CD4-positive, alpha-beta T cell treated with Interleukin-6 for 4 hours (primary cell): Measurements from ENCODE around the gene IFRD2.
"Not testable (repeated sequence)": the region's sequence is repeated elsewhere in the genome, so short reads cannot be mapped to it uniquely, and the experiment has no call there.

Experiments used
- DNase-seq: peaks from one replicate; pipeline ENCODE4 v3.0.0-alpha.2; 2020; ENCODE audit warnings: mixed read lengths

The IFRD2 gene

DNA sequence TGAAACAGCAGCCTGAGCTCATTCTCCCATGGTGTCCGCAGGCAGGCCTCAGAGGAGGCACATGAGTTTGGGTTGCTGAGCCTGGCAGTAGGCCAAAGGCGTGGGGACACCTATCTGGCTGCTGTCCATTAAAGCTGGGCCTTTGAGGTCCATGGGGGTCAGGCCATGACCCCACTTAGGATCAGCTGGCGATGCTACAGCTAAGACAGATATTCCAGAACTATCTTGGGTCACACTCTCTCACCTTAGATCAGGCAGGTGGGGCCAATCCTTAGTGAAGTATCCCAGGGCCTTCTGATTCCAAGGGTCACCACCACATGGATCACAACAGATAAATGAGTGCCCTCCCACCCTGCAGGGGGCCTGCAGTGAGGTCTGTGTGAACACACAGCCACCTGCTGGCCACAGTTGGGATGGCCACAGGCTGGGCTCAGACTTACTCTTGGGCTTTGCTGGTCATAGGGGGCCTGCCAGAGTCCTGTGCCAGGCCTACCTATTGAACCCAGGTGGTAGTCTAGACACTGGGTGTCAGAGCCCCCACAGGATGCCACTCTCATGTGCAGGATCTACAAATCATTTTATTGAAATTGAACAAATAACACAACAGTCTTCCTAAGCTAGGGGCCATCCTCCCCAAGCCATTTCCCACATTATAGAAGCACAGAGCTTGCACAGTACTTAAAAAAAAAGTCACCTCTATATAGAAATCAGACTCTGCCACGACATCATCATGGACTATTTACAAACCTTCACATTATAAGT, 32.3 kb upstream of the IFRD2 start:
- DNase-seq = peak; percentile 67

GRCh38 chr3:50323614-50324199, 31.5 kb upstream of the IFRD2 start:
- no peak for DNase-seq

DNA sequence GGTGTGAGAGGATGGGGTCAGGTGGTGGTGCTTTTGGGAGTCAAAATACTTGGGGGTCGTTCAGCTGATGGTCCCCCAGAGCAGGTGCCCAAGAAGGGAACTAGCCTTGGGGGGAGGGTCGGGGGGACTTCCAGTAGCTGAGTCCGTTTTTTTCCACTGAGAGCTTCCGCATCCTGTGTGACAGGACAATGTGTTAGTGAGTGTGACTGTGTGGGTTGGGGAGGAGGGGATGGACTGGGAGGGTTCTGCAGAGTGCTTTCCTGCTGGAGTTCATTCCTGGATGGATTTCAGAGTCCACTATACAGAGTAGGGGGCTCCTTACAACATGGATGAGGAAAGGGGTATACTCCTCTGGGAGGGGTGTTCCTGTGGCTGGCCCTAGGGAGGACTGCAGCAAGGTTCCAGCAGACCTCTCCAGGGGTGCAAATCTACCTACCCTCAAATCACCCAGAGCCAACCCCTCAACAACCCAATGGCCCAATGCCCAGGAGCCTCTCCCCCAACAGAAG, 30.9 kb upstream of the IFRD2 start:
- DNase-seq = no peak

- DNase-seq = no peak
Observed at GRCh38 chr3:50322386-50323091, 30.3 kb upstream of the IFRD2 start, which contains the start of gene HYAL2. Gene HYAL2, minus strand, starts transcription at chr3:50322745. Its CDS starts 2,256 bp downstream, at chr3:50320489.

- no peak for DNase-seq
Observed at GRCh38 chr3:50322115-50322385, 29.8 kb upstream of the IFRD2 start.

DNA sequence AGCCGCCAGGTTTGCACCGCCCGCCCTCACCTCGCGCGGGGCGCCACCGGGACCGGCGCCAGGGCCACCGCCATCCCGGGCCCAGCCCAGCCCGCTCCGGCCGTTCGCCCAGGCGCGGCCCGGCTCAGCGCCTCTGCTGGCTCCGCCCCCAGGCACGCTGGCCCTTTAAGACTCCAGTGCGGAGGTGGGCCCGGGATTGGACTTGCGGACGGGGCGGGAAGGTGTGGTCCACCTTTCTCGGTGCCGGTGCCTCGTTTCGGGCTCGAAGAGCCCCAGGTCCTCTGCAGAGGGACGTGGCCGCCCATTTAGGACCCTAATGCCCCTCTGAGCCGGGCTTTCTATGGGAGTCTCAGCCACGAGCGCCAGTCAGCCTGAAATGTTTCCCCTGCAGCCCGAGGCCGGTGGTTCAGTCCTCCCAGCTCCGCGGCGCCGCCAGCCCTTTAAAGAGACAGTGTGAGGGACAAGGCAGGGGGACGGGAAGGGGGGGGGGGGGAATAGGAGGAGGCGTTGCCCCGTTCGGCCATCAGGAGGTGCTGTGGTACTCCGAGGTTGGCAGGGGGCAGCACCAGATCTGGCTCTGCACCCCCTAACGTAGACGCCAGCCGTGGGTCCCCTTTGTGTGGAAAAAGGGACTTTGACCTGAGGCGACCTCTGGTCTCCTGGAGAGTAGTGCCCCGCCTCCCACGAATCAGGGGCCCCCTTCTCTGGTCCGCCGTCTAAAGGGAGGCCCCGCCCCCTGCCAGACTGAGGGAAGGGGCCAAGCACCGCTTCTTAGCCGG, 29.3 kb upstream of the IFRD2 start:
- peak; percentile 88 for DNase-seq

DNA sequence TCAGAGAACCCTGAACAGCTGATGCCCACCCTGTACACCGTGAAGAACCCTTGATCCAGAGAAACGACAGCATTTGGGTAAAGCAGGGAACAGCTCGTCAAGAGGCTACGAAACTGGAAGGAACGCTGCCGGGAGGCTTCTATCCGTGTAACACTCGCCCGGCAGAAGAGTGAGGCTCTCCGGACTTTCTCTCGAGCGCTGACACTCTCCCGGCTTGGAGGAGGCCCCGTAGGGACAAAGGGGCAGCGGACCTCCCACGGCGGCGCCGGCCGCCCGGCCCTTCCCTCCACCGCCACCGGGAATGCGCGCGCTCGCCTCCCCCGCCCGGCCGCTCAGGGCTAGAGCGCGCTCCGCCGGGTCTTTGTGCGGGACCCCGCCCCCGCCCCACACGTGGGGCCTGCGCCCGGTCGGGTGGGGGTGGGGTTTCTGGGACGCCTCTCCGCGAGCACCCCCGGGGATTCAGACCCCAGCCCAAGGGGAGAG, 28.7 kb upstream of the IFRD2 start:
- DNase-seq = peak; percentile 79

DNA sequence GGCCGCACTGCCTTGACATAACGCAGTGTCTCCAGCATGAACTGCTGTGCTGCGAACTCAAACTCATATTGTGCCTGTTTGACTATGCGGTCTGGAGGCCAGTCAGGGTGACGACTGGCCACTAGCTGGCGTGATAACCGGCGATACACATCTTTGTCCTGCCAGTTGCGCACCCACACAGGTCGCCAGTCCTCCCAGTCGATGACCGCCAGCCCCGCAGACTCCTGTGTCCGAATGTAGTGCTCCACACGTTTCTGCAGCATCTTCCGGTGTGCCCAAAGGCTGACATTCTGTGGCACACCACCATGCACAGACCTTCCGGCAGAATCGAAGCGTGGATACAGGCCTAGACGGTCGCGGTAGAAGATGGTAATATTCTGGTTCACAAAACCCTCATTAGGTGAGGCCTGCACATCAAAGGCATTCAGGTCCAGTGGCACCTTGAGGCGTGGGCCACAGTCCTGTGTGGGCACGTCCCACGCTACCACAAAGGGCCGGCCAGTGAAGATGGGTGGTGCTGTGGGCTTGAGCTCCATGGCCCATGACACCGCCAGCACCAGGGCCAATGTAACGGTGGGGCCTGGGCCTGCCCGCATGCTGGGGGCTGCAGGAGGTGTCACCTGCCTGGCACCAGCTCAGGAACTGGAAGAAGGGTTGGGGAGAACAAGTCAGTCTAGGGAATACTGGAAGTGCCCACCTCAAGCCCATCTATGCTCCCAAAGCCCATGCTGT, 27.8 kb upstream of the IFRD2 start:
- DNase-seq = no peak

- DNase-seq = no peak
Observed at GRCh38 chr3:50319181-50319893, 27.1 kb upstream of the IFRD2 start.

GRCh38 chr3:50318615-50319014, 26.4 kb upstream of the IFRD2 start:
- DNase-seq = no peak

DNA sequence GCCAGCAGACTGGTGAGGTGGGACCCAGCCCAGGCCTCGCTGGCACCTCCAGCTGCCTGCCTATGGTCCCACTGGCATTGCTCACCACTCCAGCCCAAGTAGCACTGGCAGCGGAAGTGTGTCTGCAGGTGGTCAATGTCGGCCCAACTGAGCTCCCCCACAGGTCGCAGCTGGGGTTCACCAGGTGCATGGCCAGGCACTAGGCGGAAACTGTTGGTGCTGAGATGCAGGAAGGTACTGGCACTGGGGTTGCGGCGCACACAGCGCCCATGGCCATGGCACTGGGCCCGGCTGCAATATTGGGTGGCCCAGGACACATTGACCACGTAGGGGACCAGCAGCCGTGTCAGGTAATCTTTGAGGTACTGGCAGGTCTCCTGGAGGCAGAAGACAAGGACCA, 25.9 kb upstream of the IFRD2 start:
- no peak for DNase-seq

DNA sequence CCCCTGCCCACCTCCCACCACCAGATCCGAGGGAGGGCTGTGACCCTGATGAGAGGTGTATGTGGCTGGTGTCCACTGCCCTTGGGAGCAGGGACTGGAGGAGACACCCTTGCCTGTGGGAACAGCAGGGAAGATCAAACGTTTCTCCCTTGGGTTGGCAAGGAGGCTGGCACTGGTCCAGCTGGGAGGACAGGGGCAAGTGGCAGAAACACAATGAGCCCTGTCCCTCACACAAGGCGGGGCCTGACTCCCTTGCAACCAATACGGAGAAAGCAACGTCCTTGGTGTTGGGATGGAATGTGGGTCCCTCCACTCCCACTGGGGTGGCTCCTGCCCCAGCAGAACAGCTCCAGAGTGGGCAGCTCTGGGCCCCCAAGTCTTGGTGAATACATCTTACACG, 25.1 kb upstream of the IFRD2 start:
- no peak for DNase-seq

DNA sequence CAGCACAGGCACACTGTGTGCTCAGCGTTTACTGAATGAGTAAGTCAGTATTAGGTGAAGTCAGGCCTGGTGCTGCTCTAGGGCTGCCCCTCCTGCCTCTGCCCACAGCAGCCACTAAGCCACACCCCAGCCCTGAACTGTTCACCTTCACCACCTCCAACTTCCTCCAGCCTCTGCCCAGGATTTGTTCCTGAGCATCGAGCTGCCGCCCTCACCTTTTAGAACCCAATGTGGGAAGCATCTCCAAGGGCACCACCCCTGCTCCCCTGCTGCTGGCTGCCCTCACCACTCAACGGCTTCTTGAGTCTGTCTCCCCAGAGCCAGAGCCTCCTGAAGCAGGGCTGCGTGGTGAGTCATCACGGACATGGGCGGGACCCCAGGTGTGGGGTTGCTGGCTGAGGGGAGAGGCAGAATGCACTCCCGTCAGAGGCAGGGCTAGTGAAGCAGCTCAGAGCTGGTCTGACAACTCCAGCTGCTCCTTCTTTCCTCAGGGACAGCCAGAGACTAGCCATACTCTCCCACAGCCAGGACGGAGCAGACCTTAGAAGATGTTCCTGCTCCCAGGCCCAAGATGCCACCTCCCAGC, 24.5 kb upstream of the IFRD2 start:
- peak; percentile 81 for DNase-seq

DNA sequence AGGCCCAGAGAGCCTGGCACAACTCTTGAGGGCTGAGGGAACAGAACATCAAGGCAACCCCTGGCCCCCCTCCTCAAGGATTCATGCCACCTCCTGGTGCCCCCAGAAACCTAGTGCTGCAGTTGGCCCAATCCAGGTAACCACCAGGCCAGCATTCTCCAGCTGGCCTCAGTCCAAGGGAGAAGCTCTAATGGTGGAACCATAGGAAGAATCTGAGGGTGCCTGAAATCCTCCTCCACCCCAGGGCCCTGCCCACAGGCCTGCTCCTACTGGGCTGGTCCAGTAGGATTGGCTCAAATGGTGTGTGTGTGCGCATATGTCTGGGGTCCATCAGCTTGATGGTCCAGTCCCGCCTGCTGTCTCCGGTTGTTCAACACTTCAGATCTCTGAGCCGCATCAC, 22.6 kb upstream of the IFRD2 start:
- no peak for DNase-seq

GRCh38 chr3:50314342-50314741, 22.1 kb upstream of the IFRD2 start:
- no peak for DNase-seq

- DNase-seq = not testable (repeated sequence)
Observed at GRCh38 chr3:50312041-50312440, 19.8 kb upstream of the IFRD2 start.

- DNase-seq = no peak
Observed at GRCh38 chr3:50304601-50305000, 12.4 kb upstream of the IFRD2 start.

GRCh38 chr3:50303013-50303815, 11.0 kb upstream of the IFRD2 start, which contains the start of gene HYAL1:
Gene HYAL1, minus strand, starts transcription at chr3:50303574. Its CDS starts 618 bp downstream, at chr3:50302956.
- DNase-seq = no peak

GRCh38 chr3:50302095-50303012, 10.1 kb upstream of the IFRD2 start:
- no peak for DNase-seq
